Ishikawa (cell line): Measurements from ENCODE around the gene PIH1D1.
A peak's percentile ranks its signal among the peaks of the same experiment; 100 is the strongest.

Experiments
- CEBPB ChIP-seq: IDR thresholded peaks from 2 replicates; pipeline ENCODE4 v1.6.1; 2012
- CREB1 ChIP-seq: IDR thresholded peaks from 2 replicates; pipeline ENCODE4 v1.6.1; 2012; ENCODE audit warnings: low read depth
- EGR1 ChIP-seq: IDR thresholded peaks from 2 replicates; pipeline ENCODE4 v1.6.1; 2012
- EP300 ChIP-seq: IDR thresholded peaks from 2 replicates; pipeline ENCODE4 v1.6.1; 2012; ENCODE audit warnings: borderline replicate concordance
- FOXM1 ChIP-seq: IDR thresholded peaks from 2 replicates; pipeline ENCODE4 v1.6.1; 2012; ENCODE audit warnings: low read depth, borderline replicate concordance
- NFIC ChIP-seq: IDR thresholded peaks from 2 replicates; pipeline ENCODE4 v1.6.1; 2012
- RAD21 ChIP-seq: IDR thresholded peaks from 2 replicates; pipeline ENCODE4 v1.6.1; 2012; ENCODE audit warnings: low read depth
- TAF1 ChIP-seq: IDR thresholded peaks from 2 replicates; pipeline ENCODE4 v1.6.1; 2012; ENCODE audit warnings: low read depth, mild to moderate bottlenecking
- TCF12 ChIP-seq: IDR thresholded peaks from 2 replicates; pipeline ENCODE4 v1.6.1; 2012; ENCODE audit warnings: low read depth
- TEAD4 ChIP-seq: IDR thresholded peaks from 2 replicates; pipeline ENCODE4 v1.6.1; 2012
- YY1 ChIP-seq: IDR thresholded peaks from 2 replicates; pipeline ENCODE4 v1.6.1; 2012; ENCODE audit warnings: low read depth
- ZBTB7A ChIP-seq: IDR thresholded peaks from 2 replicates; pipeline ENCODE4 v1.6.1; 2012; ENCODE audit warnings: low read depth
- TF ChIP-seq, protein P1 (sequence below): IDR thresholded peaks from 2 replicates; pipeline ENCODE4 v1.6.1; 2012
- TF ChIP-seq, protein P2 (sequence below): IDR thresholded peaks from 2 replicates; pipeline ENCODE4 v1.6.1; 2012; ENCODE audit warnings: low read depth, mild to moderate bottlenecking
- TF ChIP-seq, protein P3 (sequence below): IDR thresholded peaks from 2 replicates; pipeline ENCODE4 v1.6.1; 2012

The PIH1D1 gene

DNA sequence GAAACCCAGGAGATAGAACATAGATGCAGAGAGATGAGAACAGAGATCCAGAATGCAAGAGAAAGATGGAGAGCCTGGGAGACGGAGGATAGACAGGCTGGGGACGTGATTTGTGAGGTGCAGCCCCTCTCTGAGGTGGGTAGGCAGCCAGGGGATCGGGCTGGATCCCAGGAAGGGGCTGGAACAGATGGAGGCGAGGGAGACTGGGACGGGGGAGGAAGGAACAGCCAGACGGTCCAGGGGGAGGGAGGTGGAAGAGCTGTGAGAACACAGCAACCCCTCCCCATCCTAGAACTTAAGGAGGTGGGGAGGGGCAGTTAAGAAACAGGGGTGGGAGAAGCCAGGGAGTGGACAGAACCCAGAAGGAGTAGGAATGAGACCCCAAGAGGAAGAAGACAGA, 13.4 kb downstream of the PIH1D1 start:
- no peak for TF ChIP-seq RAD21
- TF ChIP-seq CEBPB: no peak
- TF ChIP-seq CREB1: no peak
- TF ChIP-seq EP300: no peak
- no peak for TF ChIP-seq NFIC
- TF ChIP-seq, protein P1, sequence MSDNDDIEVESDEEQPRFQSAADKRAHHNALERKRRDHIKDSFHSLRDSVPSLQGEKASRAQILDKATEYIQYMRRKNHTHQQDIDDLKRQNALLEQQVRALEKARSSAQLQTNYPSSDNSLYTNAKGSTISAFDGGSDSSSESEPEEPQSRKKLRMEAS: no peak
- no peak for TF ChIP-seq YY1
- TF ChIP-seq FOXM1: no peak
- no peak for TF ChIP-seq TEAD4
- no peak for TF ChIP-seq TAF1

DNA sequence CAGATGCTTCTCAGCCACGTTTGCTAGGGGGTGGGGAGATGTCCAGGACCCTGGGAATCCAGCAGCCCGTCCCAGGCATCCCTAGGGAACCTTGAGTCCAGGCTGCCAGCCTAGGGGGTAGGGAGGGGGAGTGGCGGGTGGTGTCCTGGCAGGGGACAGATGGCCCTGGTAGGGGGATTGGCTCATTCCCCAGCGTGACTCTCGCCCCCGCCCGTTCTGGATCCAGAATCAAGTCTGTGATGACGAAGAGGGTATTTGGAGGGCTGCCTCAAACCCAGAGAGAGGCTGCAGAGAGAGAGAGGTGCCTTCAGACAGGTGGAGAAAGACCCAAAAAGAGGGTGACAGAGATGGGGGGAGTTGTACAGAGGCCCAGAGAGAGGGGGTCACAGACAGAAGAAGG, 14.4 kb downstream of the PIH1D1 start:
- TF ChIP-seq CEBPB (no peak), EGR1 (no peak), TAF1 (no peak), YY1 (no peak), CREB1 (no peak), TCF12 (no peak), RAD21 (no peak), NFIC (no peak), EP300 (no peak), FOXM1 (no peak), ZBTB7A (no peak), TEAD4 (no peak)
- TF ChIP-seq, protein P2, sequence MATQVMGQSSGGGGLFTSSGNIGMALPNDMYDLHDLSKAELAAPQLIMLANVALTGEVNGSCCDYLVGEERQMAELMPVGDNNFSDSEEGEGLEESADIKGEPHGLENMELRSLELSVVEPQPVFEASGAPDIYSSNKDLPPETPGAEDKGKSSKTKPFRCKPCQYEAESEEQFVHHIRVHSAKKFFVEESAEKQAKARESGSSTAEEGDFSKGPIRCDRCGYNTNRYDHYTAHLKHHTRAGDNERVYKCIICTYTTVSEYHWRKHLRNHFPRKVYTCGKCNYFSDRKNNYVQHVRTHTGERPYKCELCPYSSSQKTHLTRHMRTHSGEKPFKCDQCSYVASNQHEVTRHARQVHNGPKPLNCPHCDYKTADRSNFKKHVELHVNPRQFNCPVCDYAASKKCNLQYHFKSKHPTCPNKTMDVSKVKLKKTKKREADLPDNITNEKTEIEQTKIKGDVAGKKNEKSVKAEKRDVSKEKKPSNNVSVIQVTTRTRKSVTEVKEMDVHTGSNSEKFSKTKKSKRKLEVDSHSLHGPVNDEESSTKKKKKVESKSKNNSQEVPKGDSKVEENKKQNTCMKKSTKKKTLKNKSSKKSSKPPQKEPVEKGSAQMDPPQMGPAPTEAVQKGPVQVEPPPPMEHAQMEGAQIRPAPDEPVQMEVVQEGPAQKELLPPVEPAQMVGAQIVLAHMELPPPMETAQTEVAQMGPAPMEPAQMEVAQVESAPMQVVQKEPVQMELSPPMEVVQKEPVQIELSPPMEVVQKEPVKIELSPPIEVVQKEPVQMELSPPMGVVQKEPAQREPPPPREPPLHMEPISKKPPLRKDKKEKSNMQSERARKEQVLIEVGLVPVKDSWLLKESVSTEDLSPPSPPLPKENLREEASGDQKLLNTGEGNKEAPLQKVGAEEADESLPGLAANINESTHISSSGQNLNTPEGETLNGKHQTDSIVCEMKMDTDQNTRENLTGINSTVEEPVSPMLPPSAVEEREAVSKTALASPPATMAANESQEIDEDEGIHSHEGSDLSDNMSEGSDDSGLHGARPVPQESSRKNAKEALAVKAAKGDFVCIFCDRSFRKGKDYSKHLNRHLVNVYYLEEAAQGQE: no peak
- TF ChIP-seq, protein P3, sequence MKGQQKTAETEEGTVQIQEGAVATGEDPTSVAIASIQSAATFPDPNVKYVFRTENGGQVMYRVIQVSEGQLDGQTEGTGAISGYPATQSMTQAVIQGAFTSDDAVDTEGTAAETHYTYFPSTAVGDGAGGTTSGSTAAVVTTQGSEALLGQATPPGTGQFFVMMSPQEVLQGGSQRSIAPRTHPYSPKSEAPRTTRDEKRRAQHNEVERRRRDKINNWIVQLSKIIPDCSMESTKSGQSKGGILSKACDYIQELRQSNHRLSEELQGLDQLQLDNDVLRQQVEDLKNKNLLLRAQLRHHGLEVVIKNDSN: no peak
- TF ChIP-seq, protein P1: no peak

DNA sequence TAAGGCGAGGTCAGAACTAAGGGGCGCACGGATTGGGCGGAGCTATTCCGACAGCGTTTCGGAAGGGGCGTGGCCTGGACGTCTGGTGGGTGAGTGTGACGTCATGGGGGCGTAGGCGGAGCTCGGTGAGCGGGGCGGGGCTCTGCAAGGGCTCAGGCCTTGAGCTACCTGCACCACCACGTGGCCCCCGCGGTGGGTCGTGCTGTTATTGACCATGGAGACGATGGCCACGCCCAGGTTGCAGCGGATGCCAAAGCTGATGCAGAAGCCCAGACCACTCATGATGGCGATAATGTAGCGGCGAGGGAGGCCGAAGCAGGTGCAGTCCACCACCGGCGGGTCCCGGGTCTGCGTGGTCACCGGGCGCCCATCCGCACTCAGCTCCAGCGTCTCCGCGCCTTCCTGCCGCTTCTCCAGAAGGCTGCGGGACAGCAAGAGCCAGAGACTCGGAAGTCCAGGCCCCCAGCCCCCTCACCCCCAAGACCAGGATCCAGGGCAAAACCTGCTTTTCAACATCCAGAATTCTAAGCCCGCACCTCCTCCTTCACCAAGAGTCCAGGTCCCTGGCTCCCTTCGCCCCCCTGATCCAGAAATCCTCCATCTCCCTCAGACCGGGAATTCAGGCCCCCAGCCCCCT, 15.1 kb downstream of the PIH1D1 start:
- TF ChIP-seq, protein P3: peak; percentile 18; the same call in 1 of the 2 replicates
- no peak for TF ChIP-seq CEBPB

DNA sequence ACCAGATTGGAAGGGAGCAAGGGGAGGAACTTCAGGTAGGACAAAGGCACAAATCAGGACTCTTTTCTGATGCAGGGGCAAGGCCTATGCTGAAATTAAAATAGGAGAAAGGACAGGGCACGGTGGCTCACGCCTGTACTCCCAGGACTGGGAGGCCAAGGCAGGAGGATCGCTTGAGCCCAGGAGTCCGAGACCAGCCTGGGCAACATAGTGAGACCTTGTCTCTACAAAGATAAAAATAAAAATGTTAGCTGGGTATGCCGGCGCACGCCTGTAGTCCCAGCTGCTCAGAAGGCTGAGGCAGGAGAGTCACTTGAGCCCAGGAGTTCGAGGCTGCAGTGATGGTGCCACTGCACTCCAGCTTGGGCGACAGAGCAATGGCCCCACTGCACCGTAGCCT, 15.9 kb downstream of the PIH1D1 start:
- TF ChIP-seq TCF12 (no peak), TEAD4 (no peak), EP300 (no peak), CREB1 (no peak), RAD21 (no peak), ZBTB7A (no peak), NFIC (no peak), FOXM1 (no peak), YY1 (no peak), EGR1 (no peak), TAF1 (no peak), CEBPB (no peak)
- TF ChIP-seq, protein P3: no peak
- TF ChIP-seq, protein P1: no peak
- TF ChIP-seq, protein P2: no peak

DNA sequence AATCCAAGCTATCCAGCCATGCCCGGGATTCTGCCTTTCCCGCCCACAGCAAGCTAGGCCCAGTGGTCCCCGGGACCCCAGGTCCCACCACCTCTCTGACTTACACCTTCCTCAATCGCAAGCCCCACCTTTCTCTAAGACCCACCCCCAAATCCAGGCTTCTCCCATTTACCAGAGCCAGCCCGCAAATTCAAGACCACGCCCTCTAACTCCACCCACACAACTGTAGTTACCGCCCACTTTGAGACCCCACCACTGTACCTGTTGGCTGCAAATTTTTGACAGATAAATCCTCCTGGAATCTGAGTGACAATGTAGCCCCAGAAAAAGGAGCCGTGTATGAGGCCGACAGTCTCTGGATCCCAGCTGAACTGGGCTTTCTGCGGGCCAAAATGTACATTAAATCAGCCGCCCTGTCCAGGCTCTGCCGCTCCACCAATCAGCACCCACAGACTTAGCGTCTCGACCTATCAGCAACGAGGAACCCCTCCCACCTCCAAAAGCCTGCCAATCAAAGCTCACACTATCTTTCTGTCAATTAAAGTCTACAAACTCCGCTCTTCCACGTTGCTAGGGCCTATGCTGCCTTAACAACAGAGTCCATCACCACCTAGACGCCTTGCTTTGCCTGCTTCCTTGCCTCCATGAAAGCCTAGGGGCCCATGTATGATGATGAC, 16.6 kb downstream of the PIH1D1 start:
- no peak for TF ChIP-seq EP300
- TF ChIP-seq CREB1: no peak
- TF ChIP-seq TAF1: no peak
- TF ChIP-seq, protein P3: no peak
- TF ChIP-seq FOXM1: no peak
- no peak for TF ChIP-seq NFIC
- no peak for TF ChIP-seq RAD21
- no peak for TF ChIP-seq YY1
- TF ChIP-seq, protein P1: no peak
- TF ChIP-seq TCF12: no peak
- TF ChIP-seq EGR1: no peak
- no peak for TF ChIP-seq ZBTB7A
- TF ChIP-seq CEBPB: no peak
- TF ChIP-seq, protein P2: no peak
- no peak for TF ChIP-seq TEAD4
